Right lobe of liver (tissue), 6 donors: ENCODE results near the gene DEPDC4. TPM values are rescaled to one million over a fixed set of nuclear protein-coding genes. Genes with fewer than 3 reads are reported as not detected.

Experiments
- ATAC-seq, 4 donors: fragments of 200-7000 bp; cut with Tn5 transposase; one replicate each; pipeline ENCODE4 v1.9.1; 2020; ENCODE audit warnings: mild to moderate bottlenecking in 4 of 4, moderate library complexity in 4 of 4
- DNase-seq, 3 donors: peaks; one replicate each; pipeline ENCODE4 v3.0.0-alpha.2; 2020
- H3K27ac ChIP-seq, 3 donors: fragments of 200-600 bp; one replicate each; pipeline ENCODE4 v1.8.0; 2022
- H3K27me3 ChIP-seq, 2 donors: fragments of 200-600 bp; one replicate each; pipeline ENCODE4 v1.8.0; 2022
- H3K36me3 ChIP-seq, 4 donors: fragments of 200-600 bp; sonication (generic) in 1 of 4; one replicate each; pipeline versions ENCODE4 v1.5.1 to v1.8.0; 2017 to 2022; ENCODE audit warnings: control low read depth in 1 of 4
- H3K4me1 ChIP-seq, 4 donors: fragments of 200-600 bp; sonication (generic) in 1 of 4; one replicate each; pipeline versions ENCODE4 v1.5.1 to v1.8.0; 2017 to 2022; ENCODE audit warnings: control low read depth in 1 of 4
- H3K4me3 ChIP-seq, 3 donors: fragments of 200-600 bp; one replicate each; pipeline ENCODE4 v1.8.0; 2022
- H3K9me3 ChIP-seq, 4 donors: fragments of 200-600 bp; sonication (generic) in 1 of 4; one replicate each; pipeline versions ENCODE4 v1.5.1 to v1.8.0; 2017 to 2022; ENCODE audit warnings: control low read depth in 1 of 4
- POLR2A ChIP-seq: fragments of 450-650 bp; IDR thresholded peaks from one replicate; pipeline ENCODE4 v1.6.1; 2017; ENCODE audit warnings: antibody characterized with exemption, mild to moderate bottlenecking
- WGBS: methylation state at CpG from one replicate; pipeline ENCODE4 v1.1.6; 2018; ENCODE audit warnings: low coverage, low lambda C conversion rate; ENCODE audit not compliant: insufficient coverage; ENCODE audit errors: missing lambda C conversion rate; 5-methylcytosine and 5-hydroxymethylcytosine counted together
- intact Hi-C, 2 donors: fragments of 100-400 bp; cut with DNase I; formaldehyde crosslinking; loops; one replicate each; pipeline versions ENCODE4 v1.11.2 to v1.14.1; 2022
- total RNA-seq, 6 experiments: library from RNA; depleted of rRNA in 2 of 6; stranded (reverse); fragments of >200 nt in 2 of 6; fragmentation: NEBNext Ultra II Directional in 3 of 6; extraction: Animal tissue kit (Norgen Biotek cat#: 25700) in 3 of 6; gene quantifications; one replicate each; pipeline versions ENCODE4 v1.1.0 to v1.2.4, GENCODE V29; 2016 to 2023
- TF ChIP-seq, protein P1 (sequence below), 4 donors: fragments of 200-600 bp in 3 of 4; fragments of 450-650 bp in 1 of 4; IDR thresholded peaks; one replicate each; pipeline versions ENCODE4 v1.5.1 to v1.8.0; 2016 to 2022; ENCODE audit warnings: antibody characterized with exemption in 4 of 4, mild to moderate bottlenecking in 2 of 4
- donor health status: DM: no; HTN: yes; CAD: no.
- donor health status: DM: no; HTN: no; CAD: no.
- donor health status: DM: no; HTN: no; CAD: no.
- donor health status: DM: no; HTN: yes; CAD: no.
- donor health status: DM: no; HTN: yes; CAD: no.

The DEPDC4 gene
- total RNA-seq, 6 experiments from 2014 or later: 0.37 to 2.0 (median 1.4) TPM

DNA sequence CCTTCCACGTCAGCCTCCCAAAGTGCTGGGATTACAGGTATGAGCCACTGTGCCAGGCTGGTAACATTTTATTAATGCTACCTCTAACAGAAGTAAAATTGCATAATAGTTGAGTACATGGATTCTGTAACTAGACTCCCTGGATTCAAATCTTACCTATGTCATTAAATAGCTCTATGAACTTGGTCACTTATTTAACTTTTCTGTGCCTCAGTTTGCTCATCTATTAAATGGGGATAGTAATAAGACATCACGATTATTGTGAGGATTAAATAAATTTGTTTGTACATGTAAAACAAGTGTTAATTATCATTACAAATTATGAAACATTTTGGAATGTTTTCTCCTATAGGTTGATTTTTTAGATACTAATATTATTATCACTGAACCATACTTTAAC, 59.6 kb downstream of the DEPDC4 start:
- ATAC-seq (no peak), DNase-seq (peak in 1 of 3 donors; percentile 3)
- H3K27ac ChIP-seq: no peak overlapping the region
- intact Hi-C loops: no loop called here
- H3K9me3 ChIP-seq: no peaks in the 10 kb centered on the region
- H3K36me3 ChIP-seq: peaks cover 0 to 62% (median 7%) of the 10 kb centered on the region in 4 donors
- peaks cover 0 to under 1% (median 0%) of the 10 kb centered on the region in 4 donors for H3K4me1 ChIP-seq
- WGBS: 90% methylated on average over 2 of the region's 2 CpGs
- no peak for TF ChIP-seq POLR2A
- TF ChIP-seq, protein P1, sequence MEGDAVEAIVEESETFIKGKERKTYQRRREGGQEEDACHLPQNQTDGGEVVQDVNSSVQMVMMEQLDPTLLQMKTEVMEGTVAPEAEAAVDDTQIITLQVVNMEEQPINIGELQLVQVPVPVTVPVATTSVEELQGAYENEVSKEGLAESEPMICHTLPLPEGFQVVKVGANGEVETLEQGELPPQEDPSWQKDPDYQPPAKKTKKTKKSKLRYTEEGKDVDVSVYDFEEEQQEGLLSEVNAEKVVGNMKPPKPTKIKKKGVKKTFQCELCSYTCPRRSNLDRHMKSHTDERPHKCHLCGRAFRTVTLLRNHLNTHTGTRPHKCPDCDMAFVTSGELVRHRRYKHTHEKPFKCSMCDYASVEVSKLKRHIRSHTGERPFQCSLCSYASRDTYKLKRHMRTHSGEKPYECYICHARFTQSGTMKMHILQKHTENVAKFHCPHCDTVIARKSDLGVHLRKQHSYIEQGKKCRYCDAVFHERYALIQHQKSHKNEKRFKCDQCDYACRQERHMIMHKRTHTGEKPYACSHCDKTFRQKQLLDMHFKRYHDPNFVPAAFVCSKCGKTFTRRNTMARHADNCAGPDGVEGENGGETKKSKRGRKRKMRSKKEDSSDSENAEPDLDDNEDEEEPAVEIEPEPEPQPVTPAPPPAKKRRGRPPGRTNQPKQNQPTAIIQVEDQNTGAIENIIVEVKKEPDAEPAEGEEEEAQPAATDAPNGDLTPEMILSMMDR (IDR thresholded peaks at IDR 0.05): no peak
- no peak overlapping the region for H3K4me3 ChIP-seq
- H3K27me3 ChIP-seq: no peaks in the 10 kb centered on the region

GRCh38 chr12:100201604-100202423, 65.1 kb downstream of the DEPDC4 start:
- H3K4me3 ChIP-seq: peak overlapping the region; percentile 68 to 88 (median 78)
- H3K27me3 ChIP-seq: no peaks in the 10 kb centered on the region
- peaks cover 0 to 19% (median 0%) of the 10 kb centered on the region in 4 donors for H3K36me3 ChIP-seq
- no peaks in the 10 kb centered on the region for H3K9me3 ChIP-seq
- DNase-seq (peak in 1 of 3 donors; percentile 24), ATAC-seq (no peak)
- H3K4me1 ChIP-seq: peaks cover 0 to 18% (median 7%) of the 10 kb centered on the region in 4 donors
- no peak for TF ChIP-seq POLR2A
- H3K27ac ChIP-seq: no peak overlapping the region
- intact Hi-C loops: no loop called here
- 72% methylated on average over 19 of the region's 24 CpGs for WGBS

- under 1% methylated on average over 35 of the region's 38 CpGs for WGBS
- Histone ChIP-seq H3K4me3 (peak within 1 kb of the TSS; percentile 68 to 88 (median 78)), H3K27me3 (no peaks in the 10 kb centered on the region), H3K9me3 (no peaks in the 10 kb centered on the region), H3K27ac (peak within 1 kb of the TSS; percentile 42 to 63 (median 60)), H3K4me1 (peaks cover 0 to 18% (median 7%) of the 10 kb centered on the region in 4 donors), H3K36me3 (peaks cover 0 to 9% (median 0%) of the 10 kb centered on the region in 4 donors)
- TF ChIP-seq, protein P1 (IDR thresholded peaks at IDR 0.05): peak in 1 of 4 donors; percentile 2
- TF ChIP-seq POLR2A: peak; percentile 64
- ATAC-seq (peak; percentile 92 to 95 (median 93)), DNase-seq (peak; percentile 95 to 96 (median 96))
- intact Hi-C loops: no loop called here
These were observed 66.3 kb downstream of the DEPDC4 start, which contains the start of gene ACTR6 for GRCh38 chr12:100200463-100201181. Gene ACTR6 (plus strand): TSS chr12:100200815. CDS start chr12:100200852, 37 bp downstream.

DNA sequence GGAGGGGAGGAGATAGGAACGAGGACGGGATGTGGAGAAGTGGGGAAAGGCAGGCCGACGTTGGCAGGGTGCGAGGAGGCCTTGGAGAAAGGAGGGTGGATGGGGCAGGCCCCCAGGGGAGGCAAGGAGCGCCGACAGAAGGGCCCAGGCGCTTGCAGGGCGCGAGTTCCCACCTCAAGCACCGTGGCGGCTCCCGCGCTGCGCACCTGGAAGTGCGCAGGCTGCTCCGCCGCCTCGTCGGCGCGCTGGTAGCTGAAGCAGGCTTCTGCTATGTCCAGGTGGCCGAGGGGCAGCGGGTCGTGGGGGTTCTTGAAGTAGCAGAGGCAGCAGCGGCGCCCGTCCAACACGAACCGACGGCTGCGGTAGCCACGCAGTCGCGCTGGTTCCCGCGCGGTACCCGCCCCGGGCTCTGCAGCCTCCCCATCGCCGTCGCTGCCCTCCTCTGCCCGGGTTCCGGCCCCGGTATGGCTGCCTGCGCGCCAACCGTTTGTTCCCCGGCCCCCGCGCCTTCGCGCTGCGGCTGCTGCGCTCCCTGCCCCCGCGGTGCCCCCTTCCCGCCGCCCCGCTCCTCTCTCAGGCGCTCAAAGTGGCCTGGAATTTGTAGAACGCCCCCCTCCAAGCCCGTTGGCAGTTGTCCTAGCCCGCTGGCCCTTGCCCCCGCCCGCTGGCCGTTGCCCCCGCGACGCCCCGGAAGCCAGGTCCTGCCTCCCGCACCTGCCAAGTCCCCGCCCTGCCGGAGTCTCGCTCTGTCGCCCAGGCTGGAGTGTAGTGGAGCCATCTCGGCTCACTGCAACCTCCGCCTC, 67.3 kb downstream of the DEPDC4 start:
- Histone ChIP-seq H3K27ac (peak overlapping the region in 1 of 3 donors; percentile 60), H3K36me3 (peaks cover 0 to 6% (median 0%) of the 10 kb centered on the region in 4 donors), H3K27me3 (no peaks in the 10 kb centered on the region), H3K9me3 (no peaks in the 10 kb centered on the region), H3K4me1 (peaks cover 0 to 18% (median 7%) of the 10 kb centered on the region in 4 donors), H3K4me3 (peak overlapping the region; percentile 68 to 88 (median 78))
- DNase-seq: peak; percentile 92 to 94 (median 94)
- no peak for TF ChIP-seq POLR2A
- TF ChIP-seq, protein P1 (IDR thresholded peaks at IDR 0.05): no peak
- WGBS: 2% methylated on average over 8 of the region's 79 CpGs
- peak; percentile 90 to 95 (median 92) for ATAC-seq
- intact Hi-C loops: no loop called here
